Prostate gland (tissue), 2 donors: ENCODE measurements around the gene MGLL.

Experiments
- POLR2A ChIP-seq: fragments of 450-650 bp; IDR thresholded peaks from one replicate; pipeline ENCODE4 v1.6.1; 2016; ENCODE audit warnings: antibody characterized with exemption, mild to moderate bottlenecking
- TF ChIP-seq, protein P1 (sequence below), 4 experiments: fragments of 200-600 bp in 2 of 4; fragments of 450-650 bp in 2 of 4; sonication (generic) in 2 of 4; IDR thresholded peaks; 1 replicate in 3 of 4; 2 replicates in 1 of 4; pipeline ENCODE4 v1.5.1; 2016 to 2019; ENCODE audit warnings: antibody characterized with exemption in 4 of 4, mild to moderate bottlenecking in 2 of 4, moderate library complexity in 2 of 4

DNA sequence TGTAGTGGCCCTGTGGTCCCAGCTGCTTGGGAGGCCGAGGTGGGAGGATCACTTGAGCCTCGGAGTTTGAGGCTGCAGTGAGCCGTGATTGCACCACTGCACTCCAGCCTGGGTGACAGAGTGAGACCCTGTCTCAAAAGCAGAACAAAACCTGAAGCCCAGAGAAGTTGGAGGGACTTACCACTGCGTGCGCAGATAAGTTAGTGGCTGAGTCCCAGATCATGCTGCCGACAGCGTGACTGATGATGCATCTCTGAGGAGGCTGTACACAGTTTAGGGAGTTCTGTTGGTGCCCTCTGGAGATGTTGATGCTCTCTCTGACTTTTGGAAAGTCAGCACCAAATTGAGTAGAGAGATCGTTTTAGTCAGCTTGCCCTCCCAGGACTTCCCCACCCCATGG, 165.4 kb downstream of the MGLL start:
- TF ChIP-seq, protein P1, sequence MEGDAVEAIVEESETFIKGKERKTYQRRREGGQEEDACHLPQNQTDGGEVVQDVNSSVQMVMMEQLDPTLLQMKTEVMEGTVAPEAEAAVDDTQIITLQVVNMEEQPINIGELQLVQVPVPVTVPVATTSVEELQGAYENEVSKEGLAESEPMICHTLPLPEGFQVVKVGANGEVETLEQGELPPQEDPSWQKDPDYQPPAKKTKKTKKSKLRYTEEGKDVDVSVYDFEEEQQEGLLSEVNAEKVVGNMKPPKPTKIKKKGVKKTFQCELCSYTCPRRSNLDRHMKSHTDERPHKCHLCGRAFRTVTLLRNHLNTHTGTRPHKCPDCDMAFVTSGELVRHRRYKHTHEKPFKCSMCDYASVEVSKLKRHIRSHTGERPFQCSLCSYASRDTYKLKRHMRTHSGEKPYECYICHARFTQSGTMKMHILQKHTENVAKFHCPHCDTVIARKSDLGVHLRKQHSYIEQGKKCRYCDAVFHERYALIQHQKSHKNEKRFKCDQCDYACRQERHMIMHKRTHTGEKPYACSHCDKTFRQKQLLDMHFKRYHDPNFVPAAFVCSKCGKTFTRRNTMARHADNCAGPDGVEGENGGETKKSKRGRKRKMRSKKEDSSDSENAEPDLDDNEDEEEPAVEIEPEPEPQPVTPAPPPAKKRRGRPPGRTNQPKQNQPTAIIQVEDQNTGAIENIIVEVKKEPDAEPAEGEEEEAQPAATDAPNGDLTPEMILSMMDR (IDR thresholded peaks at IDR 0.05) = no peak
- no peak for TF ChIP-seq POLR2A
